Brain microvascular endothelial cell (primary cell): ENCODE results near the gene TMEM135.

Experiments
- DNase-seq: peaks from one replicate; pipeline ENCODE4 v3.0.0-alpha.2; 2020
- H3K27ac ChIP-seq: fragments of 250-450 bp; sonication (Bioruptor Pico); 2 replicates; pipeline ENCODE4 v1.5.1; 2020; ENCODE audit warnings: mild to moderate bottlenecking, moderate library complexity
- H3K27me3 ChIP-seq: fragments of 250-450 bp; sonication (Bioruptor Pico); replicated peaks from 2 replicates; pipeline ENCODE4 v1.5.1; 2020; ENCODE audit warnings: mild to moderate bottlenecking
- H3K36me3 ChIP-seq: fragments of 250-450 bp; sonication (Bioruptor Pico); replicated peaks from 2 replicates; pipeline ENCODE4 v1.5.1; 2020; ENCODE audit warnings: mild to moderate bottlenecking
- H3K4me3 ChIP-seq: 2 replicates; pipeline ENCODE4 v1.5.1; 2011; ENCODE audit warnings: low read depth, mild to moderate bottlenecking, control low read depth, low read length, moderate library complexity
- CTCF ChIP-seq: IDR thresholded peaks from 2 replicates; pipeline ENCODE4 v1.5.1; 2011; ENCODE audit warnings: low read depth, mild to moderate bottlenecking, moderate library complexity, low read length, control low read depth, inconsistent platforms; ENCODE audit errors: missing control alignments
- in situ Hi-C: cut with HindIII; loops from 2 replicates; pipeline ENCODE4 v1.10.0; 2017; ENCODE audit warnings: low sequenced_read_pairs, low pct_ligation_motif_present

The TMEM135 gene

GRCh38 chr11:87013912-87014825 is 23.6 kb upstream of the TMEM135 start:
- no peak for TF ChIP-seq CTCF

GRCh38 chr11:87015645-87016044 is 22.1 kb upstream of the TMEM135 start:
- DNase-seq, result no peak
- Histone ChIP-seq H3K36me3 (no peaks in the 10 kb centered on the region), H3K27ac (no peak overlapping the region), H3K4me3 (no peak overlapping the region), H3K27me3 (no peaks in the 10 kb centered on the region)
- TF ChIP-seq CTCF, result no peak
- in situ Hi-C loops, result no loop called here

More at GRCh38 chr11:87013912-87014825, 23.6 kb upstream of the TMEM135 start:
- Histone ChIP-seq H3K27me3 (no peaks in the 10 kb centered on the region), H3K27ac (no peak overlapping the region), H3K36me3 (no peaks in the 10 kb centered on the region), H3K4me3 (no peak overlapping the region)
- no peak for DNase-seq
- in situ Hi-C loops, result no loop called here

- in situ Hi-C loops, result no loop called here
- Histone ChIP-seq H3K27me3 (no peaks in the 10 kb centered on the region), H3K36me3 (no peaks in the 10 kb centered on the region), H3K4me3 (no peak overlapping the region), H3K27ac (no peak overlapping the region)
- no peak for DNase-seq
- TF ChIP-seq CTCF, result no peak
These were observed 18.0 kb upstream of the TMEM135 start for GRCh38 chr11:87019613-87020271.

- no peak for DNase-seq
- Histone ChIP-seq H3K4me3 (no peak overlapping the region), H3K36me3 (no peaks in the 10 kb centered on the region), H3K27ac (no peak overlapping the region), H3K27me3 (no peaks in the 10 kb centered on the region)
- in situ Hi-C loops, result no loop called here
- no peak for TF ChIP-seq CTCF
These were observed 17.4 kb upstream of the TMEM135 start for GRCh38 chr11:87020336-87020735.

GRCh38 chr11:87020764-87021365 is 16.9 kb upstream of the TMEM135 start:
- no peaks in the 10 kb centered on the region for H3K27me3 ChIP-seq
- in situ Hi-C loops, result no loop called here
- no peak overlapping the region for H3K4me3 ChIP-seq
- no peak for DNase-seq
- no peak overlapping the region for H3K27ac ChIP-seq
- no peak for TF ChIP-seq CTCF
- no peaks in the 10 kb centered on the region for H3K36me3 ChIP-seq
